Smooth muscle cell of bladder (primary cell): ENCODE results near the gene UNC50. TPM values are rescaled to one million over a fixed set of nuclear protein-coding genes. Genes with fewer than 3 reads are reported as not detected.

Experiments
- total RNA-seq: library from RNA; depleted of rRNA; stranded (reverse); fragments of >200 nt; gene quantifications from 2 replicates; pipeline ENCODE4 v1.2.3, GENCODE V29; 2014

The UNC50 gene, protein sequence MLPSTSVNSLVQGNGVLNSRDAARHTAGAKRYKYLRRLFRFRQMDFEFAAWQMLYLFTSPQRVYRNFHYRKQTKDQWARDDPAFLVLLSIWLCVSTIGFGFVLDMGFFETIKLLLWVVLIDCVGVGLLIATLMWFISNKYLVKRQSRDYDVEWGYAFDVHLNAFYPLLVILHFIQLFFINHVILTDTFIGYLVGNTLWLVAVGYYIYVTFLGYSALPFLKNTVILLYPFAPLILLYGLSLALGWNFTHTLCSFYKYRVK
- total RNA-seq, result 50.8 and 68.7 TPM in 2 replicates

DNA sequence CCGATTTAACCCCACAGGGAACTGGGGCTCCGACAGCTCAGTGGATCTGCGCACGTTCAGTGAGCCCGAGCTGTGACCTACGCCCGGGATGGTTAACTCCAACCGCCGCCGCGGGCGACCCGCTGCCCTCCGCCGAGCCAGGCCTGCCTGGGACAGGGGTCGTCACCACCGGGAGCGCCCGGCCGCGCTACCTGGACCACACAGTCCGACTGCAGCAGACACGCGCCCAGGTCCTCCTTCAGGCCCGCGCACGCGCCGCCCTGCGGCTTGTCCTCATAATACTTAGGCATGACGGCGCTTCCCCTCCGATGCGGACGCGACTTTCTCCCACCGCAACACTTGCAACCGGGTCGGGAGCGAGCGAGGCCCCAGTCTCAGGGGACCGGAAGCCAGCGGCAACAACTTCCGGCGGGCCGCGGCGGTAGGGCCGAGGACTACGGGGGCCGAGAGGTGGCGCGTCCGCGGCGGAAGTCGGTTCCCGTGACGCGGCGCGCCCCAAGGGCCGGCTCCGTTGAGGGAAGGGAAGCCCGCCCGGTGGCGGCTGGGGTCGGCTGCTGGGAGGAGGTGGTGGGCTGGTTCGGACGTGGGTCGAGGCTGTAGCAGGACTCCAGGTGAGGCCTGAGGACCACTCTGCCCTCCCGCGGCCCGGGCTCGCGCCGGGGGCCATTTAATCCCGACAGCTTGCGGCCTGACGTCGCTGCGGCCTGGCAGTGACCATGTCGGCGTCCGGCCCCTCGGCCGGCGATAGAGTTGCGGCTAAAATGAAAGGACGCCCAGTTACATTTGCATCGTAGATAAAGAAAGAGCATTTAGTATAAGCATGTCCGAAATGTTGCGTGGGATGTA, at the start of gene UNC50, which contains the start of gene COA5:
Gene UNC50 (plus strand): TSS at position 474 of the 846 bp plus-strand sequence. CDS start 1,171 bp downstream, outside the sequence.
Gene COA5 (minus strand): TSS at position 397 of the 846 bp plus-strand sequence. CDS start 107 bp downstream, at position 290.

Other genes with a start within 250 kb of the UNC50 start
- gene INPP4A, start 163.7 kb upstream of the UNC50 start, total RNA-seq, result 25.6 and 31.4 TPM in 2 replicates
- 39.7 and 41.9 TPM in 2 replicates for gene COA5, start 77 bp upstream of the UNC50 start, total RNA-seq
- gene MGAT4A, start 122.5 kb downstream of the UNC50 start, total RNA-seq, result 0.28 and 0.74 TPM in 2 replicates